ENCODE measurements around the gene ZBTB17. TPM values are rescaled to one million over a fixed set of nuclear protein-coding genes. Genes with fewer than 3 reads are reported as not detected.

ZBTB17 gene
- total RNA-seq, 1 donor from 2014 or later = 19.5 TPM

- H3K4me3 Mint-ChIP-seq = no peak overlapping the region
- H3K27me3 ChIP-seq = no peaks in the 10 kb centered on the region
- H3K4me3 ChIP-seq = no peak overlapping the region
- no peaks in the 10 kb centered on the region for H3F3A ChIP-seq (ENCODE audit: low read depth)
- H3K9me3 ChIP-seq (ENCODE audit: low read depth) = no peaks in the 10 kb centered on the region
- H3K4me1 ChIP-seq = no peaks in the 10 kb centered on the region
- no peaks in the 10 kb centered on the region for H3K9me3 Mint-ChIP-seq
- no peak overlapping the region for H3K9ac ChIP-seq
- H4K20me1 ChIP-seq (ENCODE audit: low read depth) = no peaks in the 10 kb centered on the region
- TF ChIP-seq EZH2 (IDR thresholded peaks at IDR 0.05) (no peak), CTCF (IDR thresholded peaks at IDR 0.05) (no peak), EZH2phosphoT487 (IDR thresholded peaks at IDR 0.05) (no peak)
- H3K27ac Mint-ChIP-seq = no peak overlapping the region
- peaks cover 12% of the 10 kb centered on the region for H3K27me3 Mint-ChIP-seq (ENCODE audit: insufficient read depth, low read depth)
- peaks cover 9% of the 10 kb centered on the region for H3K4me1 Mint-ChIP-seq
- DNase-seq (ENCODE audit: low spot score) = no peak
- H2AFZ ChIP-seq (replicated peaks) = no peak overlapping the region
- no peaks in the 10 kb centered on the region for H3K36me3 ChIP-seq
- no peak overlapping the region for H3K4me2 ChIP-seq
- no peaks in the 10 kb centered on the region for H3K79me2 ChIP-seq (ENCODE audit: low read depth)
- no peaks in the 10 kb centered on the region for H3K36me3 Mint-ChIP-seq
- no peak overlapping the region for H3K27ac ChIP-seq
These were observed 13.9 kb upstream of the ZBTB17 start for GRCh38 chr1:15989776-15990175.

- H3K27me3 Mint-ChIP-seq (ENCODE audit: insufficient read depth, low read depth) = peaks cover 12% of the 10 kb centered on the region
- Histone ChIP-seq H3K27ac (no peak overlapping the region), H3K9ac (no peak overlapping the region), H3K36me3 (no peaks in the 10 kb centered on the region), H4K20me1 (ENCODE audit: low read depth) (no peaks in the 10 kb centered on the region), H3K9me3 (ENCODE audit: low read depth) (no peaks in the 10 kb centered on the region), H3K79me2 (ENCODE audit: low read depth) (no peaks in the 10 kb centered on the region), H3K4me3 (no peak overlapping the region), H3K27me3 (no peaks in the 10 kb centered on the region), H3K4me2 (no peak overlapping the region), H2AFZ (replicated peaks) (no peak overlapping the region), H3K4me1 (no peaks in the 10 kb centered on the region), H3F3A (ENCODE audit: low read depth) (no peaks in the 10 kb centered on the region)
- no peak overlapping the region for H3K4me3 Mint-ChIP-seq
- DNase-seq (ENCODE audit: low spot score) = no peak
- H3K27ac Mint-ChIP-seq = no peak overlapping the region
- H3K4me1 Mint-ChIP-seq = peaks cover 9% of the 10 kb centered on the region
- no peak for TF ChIP-seq CTCF (IDR thresholded peaks at IDR 0.05)
- no peak for TF ChIP-seq EZH2phosphoT487 (IDR thresholded peaks at IDR 0.05)
- TF ChIP-seq EZH2 (IDR thresholded peaks at IDR 0.05) = no peak
- H3K36me3 Mint-ChIP-seq = no peaks in the 10 kb centered on the region
- H3K9me3 Mint-ChIP-seq = no peaks in the 10 kb centered on the region
These were observed 13.2 kb upstream of the ZBTB17 start for GRCh38 chr1:15988856-15989736.

GRCh38 chr1:15985611-15986297 lies 9.9 kb upstream of the ZBTB17 start:
- DNase-seq (ENCODE audit: low spot score) = no peak
- Histone ChIP-seq H3K9ac (no peak overlapping the region), H2AFZ (replicated peaks) (no peak overlapping the region), H3K27ac (no peak overlapping the region), H3K4me1 (no peaks in the 10 kb centered on the region), H3K4me3 (no peak overlapping the region), H3K79me2 (ENCODE audit: low read depth) (no peaks in the 10 kb centered on the region), H3K27me3 (peaks cover 12% of the 10 kb centered on the region), H4K20me1 (ENCODE audit: low read depth) (no peaks in the 10 kb centered on the region), H3K36me3 (no peaks in the 10 kb centered on the region), H3K9me3 (ENCODE audit: low read depth) (no peaks in the 10 kb centered on the region), H3F3A (ENCODE audit: low read depth) (no peaks in the 10 kb centered on the region), H3K4me2 (no peak overlapping the region)
- peaks cover 15% of the 10 kb centered on the region for H3K27me3 Mint-ChIP-seq (ENCODE audit: insufficient read depth, low read depth)
- no peak overlapping the region for H3K4me3 Mint-ChIP-seq
- peaks cover 17% of the 10 kb centered on the region for H3K9me3 Mint-ChIP-seq
- H3K4me1 Mint-ChIP-seq = peaks cover 9% of the 10 kb centered on the region
- TF ChIP-seq EZH2phosphoT487 (IDR thresholded peaks at IDR 0.05) (no peak), CTCF (IDR thresholded peaks at IDR 0.05) (no peak), EZH2 (IDR thresholded peaks at IDR 0.05) (no peak)
- no peaks in the 10 kb centered on the region for H3K36me3 Mint-ChIP-seq
- H3K27ac Mint-ChIP-seq = no peak overlapping the region

Measured in neural progenitor cell (in vitro differentiated cells).